Measurements from ENCODE around the gene PAMR1. TPM values are rescaled to one million over a fixed set of nuclear protein-coding genes. Genes with fewer than 3 reads are reported as not detected.

Gene PAMR1
- total RNA-seq, 1 experiment from 2014 or later: 17.9 TPM

DNA sequence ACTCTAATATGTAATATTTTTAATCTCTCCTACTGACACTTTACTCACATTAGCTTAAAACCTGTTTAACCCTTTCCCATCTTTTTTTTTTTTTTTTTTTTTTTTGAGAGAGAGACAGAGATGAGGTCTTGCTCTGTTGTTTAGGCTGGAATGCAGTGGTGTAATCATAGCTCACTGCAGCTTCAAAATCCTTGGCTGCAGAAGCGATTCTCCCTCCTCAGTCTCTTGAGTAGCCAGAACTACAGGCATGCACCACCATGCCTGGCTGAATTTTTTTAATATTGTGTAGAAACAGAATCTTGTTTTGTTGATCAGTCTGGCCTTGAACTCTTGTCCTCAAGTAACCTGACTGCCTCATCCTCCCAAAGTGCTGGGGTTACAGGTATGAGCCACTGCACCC is 37.3 kb downstream of the PAMR1 start:
- H3K27ac Mint-ChIP-seq (ENCODE audit: unreplicated experiment): no peak overlapping the region
- TF ChIP-seq, protein P1, sequence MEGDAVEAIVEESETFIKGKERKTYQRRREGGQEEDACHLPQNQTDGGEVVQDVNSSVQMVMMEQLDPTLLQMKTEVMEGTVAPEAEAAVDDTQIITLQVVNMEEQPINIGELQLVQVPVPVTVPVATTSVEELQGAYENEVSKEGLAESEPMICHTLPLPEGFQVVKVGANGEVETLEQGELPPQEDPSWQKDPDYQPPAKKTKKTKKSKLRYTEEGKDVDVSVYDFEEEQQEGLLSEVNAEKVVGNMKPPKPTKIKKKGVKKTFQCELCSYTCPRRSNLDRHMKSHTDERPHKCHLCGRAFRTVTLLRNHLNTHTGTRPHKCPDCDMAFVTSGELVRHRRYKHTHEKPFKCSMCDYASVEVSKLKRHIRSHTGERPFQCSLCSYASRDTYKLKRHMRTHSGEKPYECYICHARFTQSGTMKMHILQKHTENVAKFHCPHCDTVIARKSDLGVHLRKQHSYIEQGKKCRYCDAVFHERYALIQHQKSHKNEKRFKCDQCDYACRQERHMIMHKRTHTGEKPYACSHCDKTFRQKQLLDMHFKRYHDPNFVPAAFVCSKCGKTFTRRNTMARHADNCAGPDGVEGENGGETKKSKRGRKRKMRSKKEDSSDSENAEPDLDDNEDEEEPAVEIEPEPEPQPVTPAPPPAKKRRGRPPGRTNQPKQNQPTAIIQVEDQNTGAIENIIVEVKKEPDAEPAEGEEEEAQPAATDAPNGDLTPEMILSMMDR (IDR thresholded peaks at IDR 0.05; ENCODE audit: insufficient read depth in 1 of 2, low read depth in 1 of 2, low read length in 1 of 2, severe bottlenecking in 1 of 2, unreplicated experiment in 1 of 2): no peak

DNA sequence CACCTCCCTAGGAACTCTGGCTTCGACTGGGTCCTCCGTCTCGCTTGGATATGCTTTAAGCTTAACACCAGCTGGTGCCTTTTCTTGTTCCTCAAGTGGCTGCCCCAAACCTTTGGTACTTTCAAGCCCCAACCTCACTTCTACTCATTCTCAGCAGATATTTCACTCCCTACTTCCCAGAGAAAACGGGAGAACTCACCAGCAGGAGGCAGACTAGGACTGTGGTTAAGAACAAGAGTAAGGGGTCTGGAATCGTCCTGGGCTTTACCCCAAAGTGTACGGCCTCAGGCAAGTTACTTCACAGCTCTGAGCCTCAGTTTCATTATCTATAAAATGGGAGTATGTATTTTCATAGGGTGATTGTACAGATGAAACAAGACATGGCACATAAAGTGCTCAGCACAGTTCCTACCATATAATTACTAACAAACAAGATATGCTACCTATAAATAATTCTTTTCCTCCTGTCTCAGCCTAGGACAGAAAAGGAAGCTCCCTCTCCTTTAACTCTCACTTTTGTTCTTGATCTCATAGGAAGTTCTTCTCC is 37.8 kb downstream of the PAMR1 start:
- no peak overlapping the region for H3K4me3 Mint-ChIP-seq (ENCODE audit: unreplicated experiment)
- Histone ChIP-seq H3K27me3 (replicated peaks; ENCODE audit: control insufficient read depth, insufficient read depth, low read length) (no peaks in the 10 kb centered on the region), H3K4me1 (no peaks in the 10 kb centered on the region), H3K4me3 (ENCODE audit: low read depth, low read length) (no peak overlapping the region), H3K9me3 (peaks cover 11% of the 10 kb centered on the region), H3K36me3 (ENCODE audit: control insufficient read depth, insufficient read depth, low read length) (no peaks in the 10 kb centered on the region)
- TF ChIP-seq, protein P1 (IDR thresholded peaks at IDR 0.05; ENCODE audit: insufficient read depth in 1 of 2, low read depth in 1 of 2, low read length in 1 of 2, severe bottlenecking in 1 of 2, unreplicated experiment in 1 of 2): peak; percentile 20 to 43
- H3K4me1 Mint-ChIP-seq (ENCODE audit: low read depth, unreplicated experiment): no peaks in the 10 kb centered on the region
- peaks cover 6% of the 10 kb centered on the region for H3K36me3 Mint-ChIP-seq (ENCODE audit: insufficient read depth, unreplicated experiment)
- POLR2A ChIA-PET: no interaction called here
- H3K9me3 Mint-ChIP-seq (ENCODE audit: unreplicated experiment): peaks cover 19% of the 10 kb centered on the region
- no peaks in the 10 kb centered on the region for H3K27me3 Mint-ChIP-seq (ENCODE audit: insufficient read depth, unreplicated experiment)
- no peak overlapping the region for H3K27ac Mint-ChIP-seq (ENCODE audit: unreplicated experiment)
- no TSS peak for BruUV-seq (replicated peaks)
- CTCF ChIA-PET: interaction anchor here (1.3 kb wide), 1 partner anchor 335 kb away, joined by 4 read pairs; no protein-coding TSS in a partner anchor
- DNase-seq: peak; percentile 40 to 44
- intact Hi-C loops (cut with micrococcal nuclease; ENCODE audit: unreplicated experiment): loop anchor here (5.0 to 10.0 kb wide), 4 partner anchors 130 to 780 kb away; partner anchors contain the start of gene FJX1

More for the DNA sequence above, 37.3 kb downstream of the PAMR1 start:
- H3K27me3 Mint-ChIP-seq (ENCODE audit: insufficient read depth, unreplicated experiment): no peaks in the 10 kb centered on the region
- BruUV-seq (replicated peaks): no TSS peak
- no peaks in the 10 kb centered on the region for H3K4me1 Mint-ChIP-seq (ENCODE audit: low read depth, unreplicated experiment)
- DNase-seq: no peak
- no peak overlapping the region for H3K4me3 Mint-ChIP-seq (ENCODE audit: unreplicated experiment)
- intact Hi-C loops (cut with micrococcal nuclease; ENCODE audit: unreplicated experiment): loop anchor here (5.0 to 10.0 kb wide), 4 partner anchors 129 to 779 kb away; partner anchors contain the start of gene FJX1
- H3K36me3 Mint-ChIP-seq (ENCODE audit: insufficient read depth, unreplicated experiment): peaks cover 6% of the 10 kb centered on the region
- CTCF ChIA-PET: interaction anchor here (0.6 to 1.3 kb wide), 5 partner anchors 35 to 895 kb away, joined by 3 to 7 read pairs (median 5); no protein-coding TSS in a partner anchor
- no peaks in the 10 kb centered on the region for H3K36me3 ChIP-seq (ENCODE audit: control insufficient read depth, insufficient read depth, low read length)
- no peaks in the 10 kb centered on the region for H3K27me3 ChIP-seq (replicated peaks; ENCODE audit: control insufficient read depth, insufficient read depth, low read length)
- H3K9me3 ChIP-seq: peaks cover 6% of the 10 kb centered on the region
- H3K4me1 ChIP-seq: no peaks in the 10 kb centered on the region
- H3K4me3 ChIP-seq (ENCODE audit: low read depth, low read length): no peak overlapping the region
- POLR2A ChIA-PET: no interaction called here
- peaks cover 14% of the 10 kb centered on the region for H3K9me3 Mint-ChIP-seq (ENCODE audit: unreplicated experiment)

DNA sequence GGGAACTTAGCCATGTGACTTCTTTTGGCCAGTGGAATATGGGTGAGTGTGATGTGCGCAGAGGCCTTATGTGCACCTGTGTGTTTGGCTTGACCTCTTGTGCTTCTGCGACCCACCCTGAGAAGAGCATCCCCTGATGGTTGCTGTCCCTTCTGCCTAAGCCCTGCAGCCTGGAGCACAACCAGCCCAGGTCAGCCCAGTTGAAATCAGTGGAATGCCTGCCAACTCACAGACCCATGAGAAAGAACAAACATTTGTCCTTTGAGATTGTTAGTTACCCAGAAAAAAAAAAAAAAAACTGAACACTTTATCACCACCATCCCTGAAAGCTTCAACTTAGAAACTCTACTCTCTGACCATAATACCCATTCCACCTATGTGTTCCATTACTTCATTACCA is 38.5 kb downstream of the PAMR1 start:
- peaks cover 25% of the 10 kb centered on the region for H3K9me3 Mint-ChIP-seq (ENCODE audit: unreplicated experiment)
- intact Hi-C loops (cut with micrococcal nuclease; ENCODE audit: unreplicated experiment): loop anchor here (5.0 to 10.0 kb wide), 4 partner anchors 130 to 780 kb away; partner anchors contain the start of gene FJX1
- CTCF ChIA-PET: interaction anchor here (1.3 kb wide), 1 partner anchor 335 kb away, joined by 4 read pairs; no protein-coding TSS in a partner anchor
- Histone ChIP-seq H3K4me1 (no peaks in the 10 kb centered on the region), H3K4me3 (ENCODE audit: low read depth, low read length) (no peak overlapping the region), H3K9me3 (peaks cover 16% of the 10 kb centered on the region), H3K27me3 (replicated peaks; ENCODE audit: control insufficient read depth, insufficient read depth, low read length) (no peaks in the 10 kb centered on the region), H3K36me3 (ENCODE audit: control insufficient read depth, insufficient read depth, low read length) (no peaks in the 10 kb centered on the region)
- TF ChIP-seq, protein P1 (IDR thresholded peaks at IDR 0.05; ENCODE audit: insufficient read depth in 1 of 2, low read depth in 1 of 2, low read length in 1 of 2, severe bottlenecking in 1 of 2, unreplicated experiment in 1 of 2): no peak
- DNase-seq: no peak
- H3K4me3 Mint-ChIP-seq (ENCODE audit: unreplicated experiment): no peak overlapping the region
- peaks cover 6% of the 10 kb centered on the region for H3K36me3 Mint-ChIP-seq (ENCODE audit: insufficient read depth, unreplicated experiment)
- H3K27me3 Mint-ChIP-seq (ENCODE audit: insufficient read depth, unreplicated experiment): no peaks in the 10 kb centered on the region
- POLR2A ChIA-PET: no interaction called here
- H3K4me1 Mint-ChIP-seq (ENCODE audit: low read depth, unreplicated experiment): no peaks in the 10 kb centered on the region
- H3K27ac Mint-ChIP-seq (ENCODE audit: unreplicated experiment): no peak overlapping the region
- BruUV-seq (replicated peaks): no TSS peak

Measured in Caco-2 (cell line).